Fibroblast of lung (primary cell): ENCODE measurements around the gene TAS2R38. TPM values are rescaled to one million over a fixed set of nuclear protein-coding genes. Genes with fewer than 3 reads are reported as not detected.

Source experiments
- DNase-seq, 2 donors: peaks; one replicate each; pipeline versions ENCODE4 v3.0.0 to v3.0.0-alpha.2; 2010; ENCODE audit warnings: low read depth in 2 of 2
- H2AFZ ChIP-seq: 2 replicates; pipeline ENCODE4 v1.5.1; 2012; ENCODE audit warnings: low read length, control low read depth, inconsistent platforms
- H3K27ac ChIP-seq: 2 replicates; pipeline ENCODE4 v1.5.1; 2011; ENCODE audit warnings: low read length, control low read depth; ENCODE audit not compliant: insufficient read depth
- H3K27me3 ChIP-seq: 2 replicates; pipeline ENCODE4 v1.5.1; 2011; ENCODE audit warnings: mild to moderate bottlenecking, low read length; ENCODE audit not compliant: control insufficient read depth, insufficient read depth
- H3K36me3 ChIP-seq: 2 replicates; pipeline ENCODE4 v1.5.1; 2011; ENCODE audit warnings: low read length; ENCODE audit not compliant: control insufficient read depth, insufficient read depth
- H3K4me1 ChIP-seq: 2 replicates; pipeline ENCODE4 v1.5.1; 2011; ENCODE audit warnings: low read length; ENCODE audit not compliant: control insufficient read depth, insufficient read depth; ENCODE audit errors: extremely low read depth
- H3K4me2 ChIP-seq: 2 replicates; pipeline ENCODE4 v1.5.1; 2011; ENCODE audit warnings: low read length, control low read depth; ENCODE audit not compliant: insufficient read depth; ENCODE audit errors: extremely low read depth
- H3K4me3 ChIP-seq, 4 experiments: fragments of 200-600 bp in 1 of 4; sonication (generic) in 1 of 4; replicated peaks in 1 of 4; 2 replicates each; pipeline ENCODE4 v1.5.1; 2011 to 2016; ENCODE audit warnings: low read length in 4 of 4, low read depth in 3 of 4, mild to moderate bottlenecking in 3 of 4, control low read depth in 2 of 4, inconsistent platforms in 1 of 4, mixed read lengths in 1 of 4; ENCODE audit not compliant: insufficient read depth in 1 of 4; ENCODE audit errors: control extremely low read depth in 1 of 4
- H3K79me2 ChIP-seq: 2 replicates; pipeline ENCODE4 v1.5.1; 2012; ENCODE audit warnings: mild to moderate bottlenecking, low read length, inconsistent platforms; ENCODE audit not compliant: control insufficient read depth, insufficient read depth
- H3K9ac ChIP-seq: 2 replicates; pipeline ENCODE4 v1.5.1; 2011; ENCODE audit warnings: mild to moderate bottlenecking, low read length, control low read depth; ENCODE audit not compliant: insufficient read depth
- H3K9me3 ChIP-seq: 2 replicates; pipeline ENCODE4 v1.5.1; 2012; ENCODE audit warnings: low read depth, low read length; ENCODE audit not compliant: control insufficient read depth, insufficient read depth
- H4K20me1 ChIP-seq: 2 replicates; pipeline ENCODE4 v1.5.1; 2011; ENCODE audit warnings: low read length; ENCODE audit not compliant: control insufficient read depth, insufficient read depth; ENCODE audit errors: extremely low read depth
- EZH2 ChIP-seq: IDR thresholded peaks from 2 replicates; pipeline ENCODE4 v1.5.1; 2012; ENCODE audit warnings: low read length, control low read depth, mild to moderate bottlenecking; ENCODE audit errors: missing control alignments
- polyA plus RNA-seq, 2 donors: library from polyadenylated mRNA; depleted of rRNA in 1 of 2; stranded (reverse) in 1 of 2; unstranded in 1 of 2; fragments of >200 nt; gene quantifications; 2 replicates each; pipeline ENCODE4 v1.2.1, GENCODE V29; 2011 to 2012; ENCODE audit warnings: missing spikeins in 1 of 2
- total RNA-seq: library from RNA; depleted of rRNA; stranded (reverse); fragments of >200 nt; gene quantifications from 2 replicates; pipeline ENCODE4 v1.2.1, GENCODE V29; 2014
- TF ChIP-seq, protein P1 (sequence below), 2 donors: IDR thresholded peaks in 1 of 2; conservative IDR thresholded peaks in 1 of 2; 1 replicate in 1 of 2; 2 replicates in 1 of 2; pipeline ENCODE4 v1.5.1; 2011 to 2012; ENCODE audit warnings: low read length in 2 of 2, control low read depth in 1 of 2, inconsistent platforms in 1 of 2, low read depth in 1 of 2, mild to moderate bottlenecking in 1 of 2

TAS2R38 gene
- total and polyA plus RNA-seq, 2 donors (not counting 1 experiment from before 2014, with no cell fraction given): not detected

GRCh38 chr7:141949021-141949420 lies 24.6 kb downstream of the TAS2R38 start:
- TF ChIP-seq EZH2: no peak
- TF ChIP-seq, protein P1, sequence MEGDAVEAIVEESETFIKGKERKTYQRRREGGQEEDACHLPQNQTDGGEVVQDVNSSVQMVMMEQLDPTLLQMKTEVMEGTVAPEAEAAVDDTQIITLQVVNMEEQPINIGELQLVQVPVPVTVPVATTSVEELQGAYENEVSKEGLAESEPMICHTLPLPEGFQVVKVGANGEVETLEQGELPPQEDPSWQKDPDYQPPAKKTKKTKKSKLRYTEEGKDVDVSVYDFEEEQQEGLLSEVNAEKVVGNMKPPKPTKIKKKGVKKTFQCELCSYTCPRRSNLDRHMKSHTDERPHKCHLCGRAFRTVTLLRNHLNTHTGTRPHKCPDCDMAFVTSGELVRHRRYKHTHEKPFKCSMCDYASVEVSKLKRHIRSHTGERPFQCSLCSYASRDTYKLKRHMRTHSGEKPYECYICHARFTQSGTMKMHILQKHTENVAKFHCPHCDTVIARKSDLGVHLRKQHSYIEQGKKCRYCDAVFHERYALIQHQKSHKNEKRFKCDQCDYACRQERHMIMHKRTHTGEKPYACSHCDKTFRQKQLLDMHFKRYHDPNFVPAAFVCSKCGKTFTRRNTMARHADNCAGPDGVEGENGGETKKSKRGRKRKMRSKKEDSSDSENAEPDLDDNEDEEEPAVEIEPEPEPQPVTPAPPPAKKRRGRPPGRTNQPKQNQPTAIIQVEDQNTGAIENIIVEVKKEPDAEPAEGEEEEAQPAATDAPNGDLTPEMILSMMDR (conservative IDR thresholded peaks at IDR 0.05 in 1 of 2, IDR thresholded peaks at IDR 0.05 in 1 of 2; ENCODE audit: low read depth in 1 of 2, low read length in 2 of 2): no peak
- no peak overlapping the region for H2AFZ ChIP-seq

DNA sequence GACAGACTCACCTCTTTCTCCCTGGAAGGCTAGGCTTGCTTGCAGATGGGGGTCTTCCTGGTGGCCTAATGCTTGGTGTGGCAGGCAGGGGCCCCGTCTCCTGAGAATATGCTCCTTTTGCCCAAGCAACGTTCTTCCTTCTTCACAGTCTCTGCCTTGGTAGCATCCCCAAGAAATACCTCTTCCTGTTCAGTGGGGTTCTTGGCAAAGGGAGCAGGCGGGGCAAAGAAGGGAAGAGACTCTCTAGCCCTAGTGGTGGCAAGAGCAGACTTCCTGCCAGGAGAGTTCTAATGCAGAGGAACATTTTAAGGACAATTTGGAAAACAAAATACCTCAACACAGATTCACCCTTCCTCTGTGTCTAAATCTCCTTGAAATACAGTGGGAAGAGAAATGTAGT lies 26.8 kb downstream of the TAS2R38 start, which contains the start of gene CLEC5A:
Gene CLEC5A, minus strand, starts transcription at position 179 of the 400 bp plus-strand sequence. CDS start 682 bp downstream, outside the sequence.
- H4K20me1 ChIP-seq: no peaks in the 10 kb centered on the region
- no peak within 1 kb of the TSS for H3K4me3 ChIP-seq
- no peak within 1 kb of the TSS for H2AFZ ChIP-seq
- TF ChIP-seq, protein P1 (conservative IDR thresholded peaks at IDR 0.05 in 1 of 2, IDR thresholded peaks at IDR 0.05 in 1 of 2; ENCODE audit: low read depth in 1 of 2, low read length in 2 of 2): no peak
- no peak for TF ChIP-seq EZH2
- no peaks in the 10 kb centered on the region for H3K79me2 ChIP-seq
- H3K27me3 ChIP-seq: no peaks in the 10 kb centered on the region
- H3K9me3 ChIP-seq: no peaks in the 10 kb centered on the region
- H3K36me3 ChIP-seq: no peaks in the 10 kb centered on the region
- no peak within 1 kb of the TSS for H3K9ac ChIP-seq
- H3K4me2 ChIP-seq: no peak within 1 kb of the TSS
- no peaks in the 10 kb centered on the region for H3K4me1 ChIP-seq
- no peak within 1 kb of the TSS for H3K27ac ChIP-seq
- DNase-seq: no peak

More at GRCh38 chr7:141949021-141949420, 24.6 kb downstream of the TAS2R38 start:
- Histone ChIP-seq H3K4me2 (no peak overlapping the region), H3K36me3 (no peaks in the 10 kb centered on the region), H3K79me2 (no peaks in the 10 kb centered on the region), H3K4me1 (no peaks in the 10 kb centered on the region), H3K9me3 (no peaks in the 10 kb centered on the region), H3K27ac (no peak overlapping the region), H4K20me1 (no peaks in the 10 kb centered on the region), H3K9ac (no peak overlapping the region), H3K4me3 (no peak overlapping the region), H3K27me3 (no peaks in the 10 kb centered on the region)
- no peak for DNase-seq

GRCh38 chr7:141945356-141945755 lies 28.2 kb downstream of the TAS2R38 start:
- Histone ChIP-seq H2AFZ (no peak overlapping the region), H3K4me2 (no peak overlapping the region), H3K27me3 (no peaks in the 10 kb centered on the region), H4K20me1 (no peaks in the 10 kb centered on the region), H3K4me1 (no peaks in the 10 kb centered on the region), H3K27ac (no peak overlapping the region), H3K9me3 (no peaks in the 10 kb centered on the region), H3K36me3 (no peaks in the 10 kb centered on the region), H3K79me2 (no peaks in the 10 kb centered on the region), H3K9ac (no peak overlapping the region), H3K4me3 (no peak overlapping the region)
- peak in 1 of 2 donors; percentile 3 for DNase-seq
- TF ChIP-seq, protein P1 (conservative IDR thresholded peaks at IDR 0.05 in 1 of 2, IDR thresholded peaks at IDR 0.05 in 1 of 2; ENCODE audit: low read depth in 1 of 2, low read length in 2 of 2): no peak
- no peak for TF ChIP-seq EZH2
